GM19193 (cell line): ENCODE measurements around the gene SAA2.

Experiments used
- POLR2A ChIP-seq: IDR thresholded peaks from 4 replicates; pipeline ENCODE4 v1.6.1; 2011; ENCODE audit not compliant: insufficient read depth, insufficient read length; ENCODE audit errors: extremely low read depth

Gene SAA2

GRCh38 chr11:18253233-18253632 lies 4.8 kb upstream of the SAA2 start:
- TF ChIP-seq POLR2A: no peak

DNA sequence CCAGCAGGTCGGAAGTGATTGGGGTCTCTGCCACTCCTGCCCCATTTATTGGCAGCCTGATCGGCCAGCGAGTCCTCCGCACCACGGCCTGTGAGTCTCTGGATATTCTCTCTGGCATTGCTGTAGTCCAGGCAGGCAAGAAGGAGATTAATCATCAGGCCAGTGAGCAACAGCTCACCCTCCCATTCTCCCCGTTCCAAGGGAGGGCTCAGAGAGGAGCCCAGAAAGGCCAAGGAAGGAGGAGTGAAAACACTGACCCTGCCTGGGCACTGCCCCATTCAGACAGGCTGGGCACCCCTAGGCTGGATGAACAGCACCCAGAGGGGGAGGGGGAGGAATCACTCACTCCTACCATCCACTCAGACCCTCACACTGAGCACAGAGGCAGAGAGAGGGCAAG lies 3.1 kb downstream of the SAA2 start:
- no peak for TF ChIP-seq POLR2A

GRCh38 chr11:18243783-18244362 lies 4.6 kb downstream of the SAA2 start:
- TF ChIP-seq POLR2A: no peak

GRCh38 chr11:18239655-18240054 lies 8.8 kb downstream of the SAA2 start:
- no peak for TF ChIP-seq POLR2A

GRCh38 chr11:18236664-18237356 lies 11.7 kb downstream of the SAA2 start, which contains the start of gene SAA4:
TSS of gene SAA4 (minus strand) at chr11:18236802. CDS start at chr11:18235926, 876 bp downstream.
- TF ChIP-seq POLR2A: no peak

- TF ChIP-seq POLR2A: no peak
These were observed 12.8 kb downstream of the SAA2 start for GRCh38 chr11:18235394-18236334.

GRCh38 chr11:18233912-18234311 lies 14.6 kb downstream of the SAA2 start:
- no peak for TF ChIP-seq POLR2A

DNA sequence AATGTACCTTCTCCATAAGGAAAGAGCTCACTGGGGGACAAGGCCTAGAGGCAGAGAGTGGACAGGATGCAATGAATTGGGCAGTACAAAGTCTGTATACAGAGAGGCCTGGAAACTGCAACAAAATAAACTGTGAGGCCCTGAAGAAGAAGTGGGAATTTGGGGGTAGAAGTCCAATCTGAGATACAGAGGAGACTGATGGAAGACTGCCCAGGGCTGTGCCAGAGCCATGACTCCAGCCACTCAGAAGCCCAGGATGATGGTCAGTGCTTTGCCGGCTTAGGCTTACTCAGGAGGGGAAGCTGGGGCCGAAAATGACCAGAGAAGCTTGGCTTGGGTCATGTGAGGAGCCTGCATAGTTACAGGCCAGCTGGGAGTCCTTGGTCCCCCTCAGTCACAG lies 17.6 kb downstream of the SAA2 start:
- TF ChIP-seq POLR2A: no peak

- TF ChIP-seq POLR2A: no peak
These were observed 19.0 kb downstream of the SAA2 start for GRCh38 chr11:18229501-18229900.

DNA sequence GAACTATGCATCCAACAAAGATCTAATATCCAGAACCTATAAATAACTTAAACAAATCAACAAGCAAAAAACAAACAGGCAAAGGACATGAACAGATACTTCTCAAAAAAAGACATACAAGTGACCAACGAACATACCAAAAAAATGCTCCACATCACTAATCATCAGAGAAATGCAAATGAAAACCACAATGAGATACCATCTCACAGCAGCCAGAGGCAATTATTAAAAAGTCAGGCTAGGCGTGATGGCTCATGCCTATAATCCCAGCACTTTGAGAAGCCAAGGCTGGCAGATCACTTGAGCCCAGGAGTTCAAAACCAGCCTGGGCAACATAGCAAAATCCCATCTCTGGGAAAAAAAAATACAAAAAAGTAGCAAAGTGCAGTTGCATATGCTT lies 22.6 kb downstream of the SAA2 start:
- no peak for TF ChIP-seq POLR2A

DNA sequence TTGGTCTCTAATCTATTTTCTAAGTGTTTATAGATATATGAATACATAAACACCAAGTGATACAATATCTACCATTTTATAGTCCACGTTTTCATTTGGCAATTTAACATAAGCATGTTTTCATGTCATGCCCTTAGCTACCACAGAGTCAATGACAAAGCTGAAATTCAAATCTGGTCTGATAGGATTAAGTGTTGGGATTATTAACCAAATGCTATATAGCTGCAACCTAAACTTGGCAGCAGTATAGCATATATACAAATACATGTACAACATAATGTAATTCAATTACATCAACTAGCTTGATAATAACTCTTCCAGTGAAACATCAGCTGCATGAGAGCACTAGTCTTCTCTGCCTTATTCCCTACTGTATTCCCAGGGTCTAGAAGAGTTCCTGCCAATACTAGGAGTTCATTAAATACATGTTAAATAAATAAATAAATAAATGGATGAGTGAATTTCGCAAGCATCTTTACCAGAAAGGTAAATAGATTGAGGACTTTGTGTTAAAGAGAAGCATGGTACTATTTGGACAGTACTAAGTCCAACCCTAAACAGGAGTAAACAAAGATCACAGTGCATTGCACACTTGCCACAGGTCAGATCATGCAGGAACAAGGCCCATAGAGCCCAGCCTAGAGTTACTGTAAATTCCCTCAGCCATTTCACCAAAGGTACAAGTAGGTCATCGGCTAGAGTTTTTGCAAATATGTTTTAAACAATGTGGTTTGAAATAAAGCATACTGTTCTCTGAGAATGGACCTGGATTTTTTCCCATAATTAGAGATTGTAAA lies 24.7 kb downstream of the SAA2 start:
- TF ChIP-seq POLR2A: no peak

DNA sequence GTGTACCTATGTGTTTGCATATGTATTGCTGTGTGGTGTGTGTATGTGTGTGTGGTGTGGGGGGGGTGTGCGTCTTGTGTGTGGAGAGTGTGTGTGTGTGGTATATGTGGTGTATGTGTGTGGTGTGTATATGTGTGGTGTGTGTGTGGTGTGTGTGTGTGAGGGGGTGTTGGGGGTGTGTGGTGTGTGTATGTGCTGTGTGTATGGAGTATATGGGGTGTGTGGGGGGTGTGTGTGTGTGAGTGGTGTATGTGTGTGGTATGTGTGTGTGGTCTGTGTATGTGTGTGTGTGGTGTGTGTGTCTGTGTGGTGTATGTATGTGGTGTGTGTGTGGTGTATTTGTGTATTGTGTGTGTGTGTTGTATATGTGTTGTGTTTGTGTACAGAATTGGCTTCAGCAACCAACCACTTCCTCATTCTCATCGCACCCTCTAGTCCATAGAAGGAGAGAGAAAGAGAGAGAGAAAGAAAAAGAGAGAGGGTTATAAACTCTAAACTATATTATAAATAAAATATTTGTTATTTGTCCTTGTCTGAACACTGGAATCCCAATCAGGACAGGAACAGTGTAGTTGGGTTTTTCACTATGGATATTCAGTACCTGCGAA lies 25.6 kb downstream of the SAA2 start:
- TF ChIP-seq POLR2A: no peak

GRCh38 chr11:18221274-18221876 lies 27.1 kb downstream of the SAA2 start:
- no peak for TF ChIP-seq POLR2A

DNA sequence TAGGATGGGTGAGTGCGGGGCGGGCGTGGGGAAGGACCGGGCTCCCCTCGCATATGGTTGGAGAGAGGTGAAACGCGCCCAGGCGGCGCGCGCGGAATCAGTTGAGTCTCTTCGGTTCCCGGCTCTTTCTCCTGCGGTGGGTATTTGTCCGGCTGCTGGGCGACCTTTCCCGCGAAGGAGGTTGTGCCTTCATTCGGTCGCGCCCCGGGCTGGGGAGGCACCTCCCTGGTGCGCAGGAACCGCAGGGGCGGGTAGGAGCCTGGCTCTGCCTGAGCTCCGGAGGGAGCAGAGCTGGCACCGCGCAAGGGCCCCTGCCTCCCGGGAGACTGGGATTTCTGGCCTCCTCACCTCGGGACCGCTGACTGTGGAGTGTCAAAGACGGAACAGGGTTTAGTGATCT lies 39.4 kb downstream of the SAA2 start:
- TF ChIP-seq POLR2A: no peak
